GM12875 (cell line): ENCODE results near the gene MRGPRF.
A peak's percentile ranks its signal among the peaks of the same experiment; 100 is the strongest.

ENCODE experiments used
- H3K4me3 ChIP-seq: one replicate; pipeline ENCODE4 v1.5.1; 2011; ENCODE audit warnings: low read depth, low read length, control low read depth
- TF ChIP-seq, protein P1 (sequence below): IDR thresholded peaks from 2 replicates; pipeline ENCODE4 v1.5.1; 2011; ENCODE audit warnings: low read depth, mild to moderate bottlenecking, control low read depth, inconsistent platforms, low read length, moderate library complexity, borderline replicate concordance; ENCODE audit not compliant: insufficient read depth

Gene MRGPRF, protein sequence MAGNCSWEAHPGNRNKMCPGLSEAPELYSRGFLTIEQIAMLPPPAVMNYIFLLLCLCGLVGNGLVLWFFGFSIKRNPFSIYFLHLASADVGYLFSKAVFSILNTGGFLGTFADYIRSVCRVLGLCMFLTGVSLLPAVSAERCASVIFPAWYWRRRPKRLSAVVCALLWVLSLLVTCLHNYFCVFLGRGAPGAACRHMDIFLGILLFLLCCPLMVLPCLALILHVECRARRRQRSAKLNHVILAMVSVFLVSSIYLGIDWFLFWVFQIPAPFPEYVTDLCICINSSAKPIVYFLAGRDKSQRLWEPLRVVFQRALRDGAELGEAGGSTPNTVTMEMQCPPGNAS

DNA sequence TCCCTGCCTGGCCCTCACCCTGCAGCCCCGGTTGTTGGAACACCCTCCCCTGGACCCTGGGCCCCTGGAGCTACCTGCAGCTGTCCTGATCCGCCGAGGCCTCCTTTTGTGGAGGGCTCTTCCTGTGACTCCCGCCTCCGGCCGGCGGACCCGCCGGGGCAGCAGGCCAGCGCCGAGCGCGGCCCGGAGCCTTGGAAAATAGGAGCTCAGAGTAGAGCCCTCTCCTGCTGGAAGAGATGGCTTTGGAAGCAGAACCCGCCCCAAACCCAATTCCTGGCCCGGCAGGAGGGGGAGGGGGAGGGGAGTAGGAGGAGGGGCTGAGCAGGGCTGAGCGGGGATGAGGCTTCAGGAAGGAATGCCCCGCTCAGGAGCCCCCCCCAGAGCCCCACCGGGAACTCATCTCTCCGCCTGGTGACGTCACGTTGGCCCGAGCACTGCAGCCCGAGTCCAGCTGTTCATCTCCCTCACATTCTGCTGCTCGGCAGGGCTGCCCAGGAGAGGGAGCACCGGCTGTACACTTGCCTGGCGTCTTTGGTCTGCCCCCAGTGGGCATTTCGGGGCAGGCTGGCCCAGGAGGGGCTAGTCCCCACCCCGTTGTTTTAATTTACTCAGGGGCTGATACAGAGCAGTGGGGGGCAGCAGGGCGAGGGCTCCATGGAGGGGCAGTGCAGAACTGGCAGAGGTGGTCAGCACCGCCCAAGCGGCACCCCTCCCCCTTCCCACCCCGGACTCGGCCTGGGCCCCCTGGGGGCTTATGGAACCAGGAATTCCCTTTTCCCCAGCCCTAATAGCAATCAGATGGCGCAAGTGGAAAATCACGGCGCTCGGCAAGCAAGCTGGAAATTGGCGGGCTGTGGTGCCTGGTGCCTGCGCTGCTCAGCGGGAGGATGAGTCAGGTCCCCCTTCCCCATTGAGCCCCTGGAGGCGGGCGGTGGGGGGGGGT is at the start of gene MRGPRF:
Gene MRGPRF, minus strand, starts transcription at position 238 of the 943 bp plus-strand sequence. CDS start 3,345 bp downstream, outside the sequence.
- TF ChIP-seq, protein P1, sequence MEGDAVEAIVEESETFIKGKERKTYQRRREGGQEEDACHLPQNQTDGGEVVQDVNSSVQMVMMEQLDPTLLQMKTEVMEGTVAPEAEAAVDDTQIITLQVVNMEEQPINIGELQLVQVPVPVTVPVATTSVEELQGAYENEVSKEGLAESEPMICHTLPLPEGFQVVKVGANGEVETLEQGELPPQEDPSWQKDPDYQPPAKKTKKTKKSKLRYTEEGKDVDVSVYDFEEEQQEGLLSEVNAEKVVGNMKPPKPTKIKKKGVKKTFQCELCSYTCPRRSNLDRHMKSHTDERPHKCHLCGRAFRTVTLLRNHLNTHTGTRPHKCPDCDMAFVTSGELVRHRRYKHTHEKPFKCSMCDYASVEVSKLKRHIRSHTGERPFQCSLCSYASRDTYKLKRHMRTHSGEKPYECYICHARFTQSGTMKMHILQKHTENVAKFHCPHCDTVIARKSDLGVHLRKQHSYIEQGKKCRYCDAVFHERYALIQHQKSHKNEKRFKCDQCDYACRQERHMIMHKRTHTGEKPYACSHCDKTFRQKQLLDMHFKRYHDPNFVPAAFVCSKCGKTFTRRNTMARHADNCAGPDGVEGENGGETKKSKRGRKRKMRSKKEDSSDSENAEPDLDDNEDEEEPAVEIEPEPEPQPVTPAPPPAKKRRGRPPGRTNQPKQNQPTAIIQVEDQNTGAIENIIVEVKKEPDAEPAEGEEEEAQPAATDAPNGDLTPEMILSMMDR: 0 out of 2 replicates have a peak, but pooled peaks have one; percentile 14
- no peak within 1 kb of the TSS for H3K4me3 ChIP-seq

DNA sequence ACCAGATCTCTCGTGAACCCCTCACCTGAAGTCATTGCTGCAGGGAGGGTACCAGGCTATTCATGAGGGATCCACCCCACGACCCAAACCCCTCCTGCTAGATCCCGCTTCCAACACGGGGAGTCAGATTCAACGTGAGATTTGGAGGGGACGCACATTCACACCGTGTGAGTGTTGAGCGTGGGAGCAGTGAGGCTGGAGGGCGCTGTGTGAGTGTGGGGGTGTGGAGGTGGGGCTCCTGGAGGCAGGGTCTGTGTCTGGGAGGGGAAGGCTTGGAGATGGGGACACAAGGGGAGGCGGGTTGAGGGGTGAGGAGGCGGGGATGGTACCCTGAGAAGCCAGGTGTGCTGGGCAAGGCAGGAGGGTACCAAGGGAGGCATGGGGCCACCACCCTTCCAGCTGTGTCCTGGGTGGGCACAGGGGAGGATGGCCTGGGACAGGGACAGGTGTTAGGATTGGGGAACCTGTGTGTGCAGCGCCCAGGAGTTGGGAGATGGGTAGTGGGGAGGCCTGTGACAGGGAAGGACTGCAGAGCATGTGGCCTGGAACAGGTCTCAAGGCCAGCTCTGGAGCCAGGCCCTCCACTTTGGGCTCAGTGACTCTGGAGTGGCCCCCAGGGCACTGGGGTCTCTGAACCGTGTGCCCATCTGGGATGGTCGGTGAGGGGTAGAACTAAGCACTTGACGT is 49.3 kb upstream of the MRGPRF start:
- TF ChIP-seq, protein P1: no peak
- no peak overlapping the region for H3K4me3 ChIP-seq

DNA sequence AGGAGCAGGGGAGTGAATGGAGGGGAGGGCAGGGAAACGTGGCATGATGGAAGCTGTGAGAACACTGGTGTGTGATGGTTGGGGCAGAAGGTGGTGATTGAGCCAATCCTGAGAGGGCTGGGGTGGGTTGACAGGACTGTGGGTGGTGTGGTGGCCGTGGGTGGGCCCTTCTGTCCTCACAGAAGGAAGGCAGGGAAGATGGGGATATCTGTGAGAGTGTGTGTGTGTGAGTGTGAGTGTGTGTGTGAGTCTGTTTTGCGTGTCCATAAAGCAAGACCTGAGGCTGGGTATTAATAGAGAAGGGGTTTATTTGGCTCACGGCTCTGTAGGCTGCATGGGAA is 48.6 kb upstream of the MRGPRF start:
- no peak overlapping the region for H3K4me3 ChIP-seq

DNA sequence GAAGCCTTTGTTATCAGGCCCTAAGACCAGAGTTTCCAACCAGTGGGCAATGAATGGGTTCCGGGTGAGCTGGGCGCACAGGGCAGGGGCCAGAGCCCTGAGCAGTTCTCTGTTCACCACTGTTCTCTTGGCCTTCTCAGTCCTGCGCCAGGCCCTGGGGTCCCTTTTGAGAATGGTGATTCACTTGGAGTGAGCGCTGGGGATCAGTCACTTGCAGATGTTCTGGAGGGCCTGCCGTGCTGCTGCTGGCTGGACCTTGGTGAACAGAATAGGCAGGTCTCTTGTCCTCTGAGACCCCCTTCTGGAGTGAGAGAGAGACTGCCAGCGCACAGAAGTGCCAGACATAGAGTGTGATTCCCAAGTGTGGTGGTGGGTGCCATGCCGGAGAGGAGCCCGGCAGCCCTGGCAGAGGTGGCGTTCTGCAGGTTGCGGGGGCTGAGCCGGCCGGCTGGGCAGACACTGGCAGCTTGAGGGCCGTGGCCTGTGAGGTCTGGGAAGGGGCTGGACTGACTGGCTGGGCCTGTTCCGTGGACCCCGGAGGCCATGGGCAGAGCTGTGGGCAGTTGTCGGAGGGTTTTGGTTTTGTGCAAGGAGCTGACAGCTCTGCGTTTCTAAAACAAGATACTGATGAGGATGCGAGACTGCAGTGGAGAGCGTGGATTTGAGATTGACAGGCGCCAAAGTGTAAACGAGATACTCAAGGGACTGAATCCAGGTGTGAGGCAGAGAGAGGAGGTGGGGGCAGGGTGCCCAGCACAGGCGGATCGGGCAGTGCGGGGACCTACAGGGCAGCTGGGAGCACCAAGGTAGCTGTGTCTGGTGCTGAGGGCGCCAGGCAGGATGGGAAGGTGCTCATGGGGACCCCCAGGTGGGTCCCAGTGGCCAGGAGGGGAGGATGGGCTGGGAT is 48.0 kb upstream of the MRGPRF start:
- H3K4me3 ChIP-seq: no peak overlapping the region
- TF ChIP-seq, protein P1: no peak

More for the DNA sequence above, 48.6 kb upstream of the MRGPRF start:
- TF ChIP-seq, protein P1: no peak

DNA sequence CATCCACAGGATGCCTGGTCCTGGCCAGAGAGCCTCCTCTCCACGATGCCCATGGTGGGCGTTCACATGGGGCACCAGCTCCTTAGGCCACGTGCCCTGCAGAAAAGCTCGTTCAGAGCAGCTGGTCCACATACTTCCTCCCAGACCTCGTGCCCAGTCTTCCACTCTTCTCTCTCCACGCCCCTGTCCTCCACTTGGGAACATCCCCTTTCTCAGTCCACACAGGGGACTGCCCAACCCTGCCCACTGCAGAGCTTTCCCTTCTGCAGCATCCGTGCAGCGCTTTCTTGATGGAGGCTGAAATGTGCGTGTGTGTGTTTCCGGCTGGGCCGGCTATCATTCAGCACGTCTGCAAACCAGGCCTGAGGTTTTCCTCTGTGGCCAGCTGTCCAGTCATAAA is 46.9 kb upstream of the MRGPRF start:
- TF ChIP-seq, protein P1: no peak
- no peak overlapping the region for H3K4me3 ChIP-seq

DNA sequence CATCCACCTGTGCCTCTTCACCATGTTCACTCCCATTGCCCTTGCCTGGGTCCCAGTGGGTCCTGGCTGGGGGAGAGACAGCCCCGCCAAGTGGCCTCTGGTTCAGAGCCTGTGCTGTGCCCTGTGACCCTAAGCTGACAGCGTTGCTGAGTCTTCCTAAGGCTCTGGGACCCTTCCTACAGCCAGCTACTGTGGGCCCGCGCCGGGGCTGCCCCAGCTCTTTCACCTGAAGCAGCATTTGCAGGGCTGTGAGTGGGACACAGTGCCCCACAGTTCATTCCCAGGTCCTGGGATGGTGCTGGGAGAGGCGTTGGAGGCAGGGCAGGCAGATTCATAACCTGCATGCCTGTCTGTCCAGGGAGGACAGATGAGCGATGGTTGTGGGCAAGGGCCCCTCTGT is 46.4 kb upstream of the MRGPRF start:
- no peak overlapping the region for H3K4me3 ChIP-seq
- TF ChIP-seq, protein P1: no peak
